Measurements from ENCODE around the gene MRM3.
"Not testable (repeated sequence)": the region's sequence is repeated elsewhere in the genome, so short reads cannot be mapped to it uniquely, and the experiment has no call there.

The MRM3 gene

GRCh38 chr17:797236-797840 lies 15.2 kb downstream of the MRM3 start:
- no peak for DNase-seq

GRCh38 chr17:798246-798645 lies 16.1 kb downstream of the MRM3 start:
- no peak for DNase-seq

- DNase-seq = no peak
Observed at GRCh38 chr17:799261-799660, 17.1 kb downstream of the MRM3 start.

GRCh38 chr17:800446-801242 lies 18.5 kb downstream of the MRM3 start:
- DNase-seq = no peak

- DNase-seq = no peak
Observed at GRCh38 chr17:801660-802059, 19.5 kb downstream of the MRM3 start.

- DNase-seq = no peak
Observed at GRCh38 chr17:802481-802880, 20.3 kb downstream of the MRM3 start.

GRCh38 chr17:802901-803881 lies 21.0 kb downstream of the MRM3 start:
- DNase-seq = no peak

GRCh38 chr17:804541-805435 lies 22.6 kb downstream of the MRM3 start:
- no peak for DNase-seq

GRCh38 chr17:805886-806285 lies 23.7 kb downstream of the MRM3 start:
- not testable (repeated sequence) for DNase-seq

GRCh38 chr17:806346-806745 lies 24.2 kb downstream of the MRM3 start:
- DNase-seq = no peak

GRCh38 chr17:806781-807522 lies 24.8 kb downstream of the MRM3 start:
- DNase-seq = no peak

- DNase-seq = no peak
Observed at GRCh38 chr17:807523-808294, 25.6 kb downstream of the MRM3 start.

- DNase-seq = no peak
Observed at GRCh38 chr17:811051-811784, 29.1 kb downstream of the MRM3 start.

- no peak for DNase-seq
Observed at GRCh38 chr17:812638-813204, 30.6 kb downstream of the MRM3 start.

- DNase-seq = no peak
Observed at GRCh38 chr17:814371-814770, 32.2 kb downstream of the MRM3 start.

- no peak for DNase-seq
Observed at GRCh38 chr17:819251-819650, 37.1 kb downstream of the MRM3 start.

- DNase-seq = no peak
Observed at GRCh38 chr17:823501-823902, 41.3 kb downstream of the MRM3 start.

GRCh38 chr17:824378-824777 lies 42.2 kb downstream of the MRM3 start:
- no peak for DNase-seq

GRCh38 chr17:825216-825615 lies 43.1 kb downstream of the MRM3 start:
- DNase-seq = no peak

GRCh38 chr17:826778-827177 lies 44.6 kb downstream of the MRM3 start:
- DNase-seq = no peak
